ENCODE data around the gene TCP1.

TCP1 gene

DNA sequence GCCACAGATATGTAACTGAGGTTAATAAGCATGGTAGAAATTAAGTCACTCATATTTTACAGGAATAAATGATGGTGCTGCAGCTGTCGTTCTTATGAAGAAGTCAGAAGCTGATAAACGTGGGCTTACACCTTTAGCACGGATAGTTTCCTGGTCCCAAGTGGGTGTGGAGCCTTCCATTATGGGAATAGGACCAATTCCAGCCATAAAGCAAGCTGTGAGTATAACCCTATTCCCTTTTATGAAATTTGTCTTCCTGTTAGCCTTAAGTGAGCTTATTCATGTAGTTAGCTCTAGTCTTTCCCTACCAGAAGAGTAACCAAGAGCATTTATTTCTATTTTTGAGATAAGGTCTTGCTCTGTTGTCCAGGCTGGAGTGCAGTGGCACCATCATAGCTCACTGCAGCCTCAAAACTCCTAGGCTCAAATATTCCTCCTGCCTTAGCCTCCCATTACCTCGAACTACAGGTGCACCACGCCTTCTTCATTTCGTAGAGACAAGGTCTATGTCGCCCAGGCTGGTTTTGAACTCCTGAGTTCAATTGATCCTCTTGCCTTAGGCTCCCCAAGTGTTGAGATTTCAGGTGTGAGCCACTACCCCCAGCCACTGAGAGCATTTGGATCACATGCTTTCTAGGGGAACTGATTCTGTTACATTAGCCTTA, 12.0 kb downstream of the TCP1 start:
- DNase-seq = no peak
- H3K4me2 ChIP-seq (ENCODE audit: low read length, poor library complexity, severe bottlenecking) = no peak overlapping the region
- no peak overlapping the region for H3K4me3 ChIP-seq (ENCODE audit: insufficient read depth in 1 of 2, low read depth in 1 of 2, low read length in 2 of 2)
- no peak overlapping the region for H2BK12ac ChIP-seq (ENCODE audit: low read length in 2 of 2)
- H3K9me3 ChIP-seq (ENCODE audit: control insufficient read depth, low read length) = no peaks in the 10 kb centered on the region
- H2AFZ ChIP-seq (ENCODE audit: low read depth, low read length) = no peak overlapping the region
- H3K27ac ChIP-seq (ENCODE audit: low read length, poor library complexity, severe bottlenecking) = no peak overlapping the region
- H4K8ac ChIP-seq (ENCODE audit: low read length) = no peak overlapping the region
- H2BK5ac ChIP-seq (ENCODE audit: low read depth, low read length, poor library complexity, severe bottlenecking) = no peak overlapping the region
- H3K18ac ChIP-seq (ENCODE audit: low read depth in 1 of 2, low read length in 2 of 2) = no peak overlapping the region
- H3K79me1 ChIP-seq (replicated peaks; ENCODE audit: low read length, poor library complexity, severe bottlenecking) = no peaks in the 10 kb centered on the region
- H3K4me1 ChIP-seq (ENCODE audit: control insufficient read depth, insufficient read depth, low read depth, low read length) = no peaks in the 10 kb centered on the region
- H3K9ac ChIP-seq (ENCODE audit: low read length) = no peak overlapping the region
- 97% methylated on average over 7 of the region's 7 CpGs for WGBS
- H3K27me3 ChIP-seq (ENCODE audit: control insufficient read depth in 1 of 2, insufficient read depth in 1 of 2, low read length in 2 of 2) = no peaks in the 10 kb centered on the region
- no peak overlapping the region for H3K4ac ChIP-seq (ENCODE audit: low read depth in 1 of 2, low read length in 2 of 2)
- no peak overlapping the region for H4K91ac ChIP-seq (ENCODE audit: low read length)
- peaks cover 26 to 99% of the 10 kb centered on the region in 2 experiments for H3K36me3 ChIP-seq (ENCODE audit: control insufficient read depth in 1 of 2, insufficient read depth in 2 of 2, low read depth in 1 of 2, low read length in 2 of 2)
- no peak overlapping the region for H2AK5ac ChIP-seq (ENCODE audit: low read length, severe bottlenecking)
- no peak overlapping the region for H2BK120ac ChIP-seq (ENCODE audit: low read depth, low read length)
- H3K14ac ChIP-seq (ENCODE audit: low read length in 2 of 2) = no peak overlapping the region
- H3K23ac ChIP-seq (ENCODE audit: low read length in 2 of 2) = no peak overlapping the region
- no peak overlapping the region for H2BK15ac ChIP-seq (ENCODE audit: low read depth, poor library complexity, severe bottlenecking)

DNA sequence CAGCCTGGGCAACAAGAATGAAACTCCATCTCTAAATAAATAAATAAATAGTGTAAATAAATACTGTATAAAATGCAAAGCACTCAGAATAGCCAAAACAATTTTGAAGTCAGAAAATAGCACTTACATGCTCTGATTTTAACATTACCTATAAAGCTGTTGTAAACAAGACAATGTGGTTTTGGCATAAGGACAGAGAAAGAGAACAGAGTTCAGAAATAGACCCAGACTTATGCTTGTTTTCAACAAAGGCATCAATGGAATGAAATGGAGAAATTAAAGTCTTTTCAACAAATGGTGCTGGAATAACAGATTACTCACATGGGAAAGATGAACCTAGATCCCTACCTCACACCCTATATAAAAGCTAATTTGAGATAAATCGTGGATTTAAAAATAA, 17.2 kb downstream of the TCP1 start:
- Histone ChIP-seq H3K4me3 (ENCODE audit: insufficient read depth in 1 of 2, low read depth in 1 of 2, low read length in 2 of 2) (no peak overlapping the region), H3K9ac (ENCODE audit: low read length) (no peak overlapping the region), H3K9me3 (ENCODE audit: control insufficient read depth, low read length) (no peaks in the 10 kb centered on the region), H2AK5ac (ENCODE audit: low read length, severe bottlenecking) (no peak overlapping the region), H3K4ac (ENCODE audit: low read depth in 1 of 2, low read length in 2 of 2) (no peak overlapping the region), H3K79me1 (replicated peaks; ENCODE audit: low read length, poor library complexity, severe bottlenecking) (peaks cover 9% of the 10 kb centered on the region), H3K36me3 (ENCODE audit: control insufficient read depth in 1 of 2, insufficient read depth in 2 of 2, low read depth in 1 of 2, low read length in 2 of 2) (peaks cover 32 to 94% of the 10 kb centered on the region in 2 experiments), H2BK15ac (ENCODE audit: low read depth, poor library complexity, severe bottlenecking) (no peak overlapping the region), H3K14ac (ENCODE audit: low read length in 2 of 2) (no peak overlapping the region), H3K4me1 (ENCODE audit: control insufficient read depth, insufficient read depth, low read depth, low read length) (no peaks in the 10 kb centered on the region), H4K8ac (ENCODE audit: low read length) (no peak overlapping the region), H2BK5ac (ENCODE audit: low read depth, low read length, poor library complexity, severe bottlenecking) (no peak overlapping the region), H3K18ac (ENCODE audit: low read depth in 1 of 2, low read length in 2 of 2) (no peak overlapping the region), H3K4me2 (ENCODE audit: low read length, poor library complexity, severe bottlenecking) (no peak overlapping the region), H2AFZ (ENCODE audit: low read depth, low read length) (no peak overlapping the region), H3K27ac (ENCODE audit: low read length, poor library complexity, severe bottlenecking) (no peak overlapping the region), H2BK120ac (ENCODE audit: low read depth, low read length) (no peak overlapping the region), H3K23ac (ENCODE audit: low read length in 2 of 2) (no peak overlapping the region), H4K91ac (ENCODE audit: low read length) (no peak overlapping the region), H3K27me3 (ENCODE audit: control insufficient read depth in 1 of 2, insufficient read depth in 1 of 2, low read length in 2 of 2) (no peaks in the 10 kb centered on the region), H2BK12ac (ENCODE audit: low read length in 2 of 2) (no peak overlapping the region)
- no CpG with 5 or more reads among the region's 1 CpG for WGBS
- no peak for DNase-seq

DNA sequence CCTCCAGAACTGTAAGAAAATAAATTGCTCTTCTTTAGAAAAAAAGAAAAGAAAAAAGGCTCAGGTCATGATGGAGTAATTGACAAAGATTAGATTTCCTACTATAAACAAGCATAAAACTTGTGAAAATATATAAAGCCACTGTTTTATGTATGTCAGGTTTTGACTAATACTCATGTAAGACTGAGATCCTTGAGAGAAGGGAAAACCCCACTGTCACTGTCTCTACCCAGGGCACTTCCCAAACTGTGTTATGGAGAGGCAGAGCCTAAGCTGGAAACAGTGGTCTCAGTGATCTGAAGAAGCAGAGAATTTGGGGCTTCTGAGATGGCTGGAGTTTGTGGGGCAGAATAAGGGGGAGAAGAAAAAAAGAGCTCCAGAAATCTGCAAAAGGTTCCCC, 19.9 kb downstream of the TCP1 start:
- Histone ChIP-seq H2AFZ (ENCODE audit: low read depth, low read length) (no peak overlapping the region), H3K4me3 (ENCODE audit: insufficient read depth in 1 of 2, low read depth in 1 of 2, low read length in 2 of 2) (no peak overlapping the region), H2AK5ac (ENCODE audit: low read length, severe bottlenecking) (no peak overlapping the region), H3K23ac (ENCODE audit: low read length in 2 of 2) (no peak overlapping the region), H3K14ac (ENCODE audit: low read length in 2 of 2) (no peak overlapping the region), H3K4me1 (ENCODE audit: control insufficient read depth, insufficient read depth, low read depth, low read length) (peaks cover 2% of the 10 kb centered on the region), H2BK120ac (ENCODE audit: low read depth, low read length) (no peak overlapping the region), H3K9ac (ENCODE audit: low read length) (no peak overlapping the region), H3K27ac (ENCODE audit: low read length, poor library complexity, severe bottlenecking) (no peak overlapping the region), H3K4me2 (ENCODE audit: low read length, poor library complexity, severe bottlenecking) (no peak overlapping the region), H3K4ac (ENCODE audit: low read depth in 1 of 2, low read length in 2 of 2) (no peak overlapping the region), H3K27me3 (ENCODE audit: control insufficient read depth in 1 of 2, insufficient read depth in 1 of 2, low read length in 2 of 2) (no peaks in the 10 kb centered on the region), H3K79me1 (replicated peaks; ENCODE audit: low read length, poor library complexity, severe bottlenecking) (peaks cover 15% of the 10 kb centered on the region), H3K18ac (ENCODE audit: low read depth in 1 of 2, low read length in 2 of 2) (no peak overlapping the region), H3K9me3 (ENCODE audit: control insufficient read depth, low read length) (no peaks in the 10 kb centered on the region), H4K91ac (ENCODE audit: low read length) (no peak overlapping the region), H2BK12ac (ENCODE audit: low read length in 2 of 2) (no peak overlapping the region), H2BK5ac (ENCODE audit: low read depth, low read length, poor library complexity, severe bottlenecking) (no peak overlapping the region), H3K36me3 (ENCODE audit: control insufficient read depth in 1 of 2, insufficient read depth in 2 of 2, low read depth in 1 of 2, low read length in 2 of 2) (peaks cover 30 to 94% of the 10 kb centered on the region in 2 experiments), H4K8ac (ENCODE audit: low read length) (no peak overlapping the region), H2BK15ac (ENCODE audit: low read depth, poor library complexity, severe bottlenecking) (no peak overlapping the region)
- DNase-seq = no peak

DNA sequence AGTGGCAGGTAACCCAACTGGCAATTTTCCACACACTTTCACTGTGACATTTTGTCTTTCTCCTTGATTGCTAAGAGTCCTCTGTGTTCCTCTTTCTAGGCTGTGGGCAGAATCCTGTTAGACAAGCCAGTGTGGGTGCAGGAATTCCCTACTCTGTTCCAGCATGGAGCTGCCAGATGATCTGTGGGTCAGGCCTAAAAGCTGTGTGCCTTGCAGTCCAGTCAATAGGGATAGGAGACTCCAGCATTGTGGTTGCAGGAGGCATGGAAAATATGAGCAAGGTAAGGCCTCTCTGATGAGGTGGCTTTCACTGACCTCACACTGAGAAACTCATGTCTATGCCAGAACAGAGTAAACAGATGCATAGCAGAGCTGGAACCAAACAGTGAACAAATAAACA, 22.5 kb downstream of the TCP1 start:
- Histone ChIP-seq H2BK5ac (ENCODE audit: low read depth, low read length, poor library complexity, severe bottlenecking) (no peak overlapping the region), H3K4me3 (ENCODE audit: insufficient read depth in 1 of 2, low read depth in 1 of 2, low read length in 2 of 2) (no peak overlapping the region), H3K27me3 (ENCODE audit: control insufficient read depth in 1 of 2, insufficient read depth in 1 of 2, low read length in 2 of 2) (no peaks in the 10 kb centered on the region), H3K14ac (ENCODE audit: low read length in 2 of 2) (no peak overlapping the region), H3K9ac (ENCODE audit: low read length) (no peak overlapping the region), H3K4me2 (ENCODE audit: low read length, poor library complexity, severe bottlenecking) (no peak overlapping the region), H4K8ac (ENCODE audit: low read length) (no peak overlapping the region), H2AFZ (ENCODE audit: low read depth, low read length) (no peak overlapping the region), H3K4ac (ENCODE audit: low read depth in 1 of 2, low read length in 2 of 2) (no peak overlapping the region), H2AK5ac (ENCODE audit: low read length, severe bottlenecking) (no peak overlapping the region), H3K36me3 (ENCODE audit: control insufficient read depth in 1 of 2, insufficient read depth in 2 of 2, low read depth in 1 of 2, low read length in 2 of 2) (peaks cover 33 to 82% of the 10 kb centered on the region in 2 experiments), H3K4me1 (ENCODE audit: control insufficient read depth, insufficient read depth, low read depth, low read length) (peaks cover 11% of the 10 kb centered on the region), H3K23ac (ENCODE audit: low read length in 2 of 2) (peak overlapping the region in 1 of 2 experiments; percentile 89), H2BK15ac (ENCODE audit: low read depth, poor library complexity, severe bottlenecking) (no peak overlapping the region), H2BK12ac (ENCODE audit: low read length in 2 of 2) (no peak overlapping the region), H3K18ac (ENCODE audit: low read depth in 1 of 2, low read length in 2 of 2) (no peak overlapping the region), H2BK120ac (ENCODE audit: low read depth, low read length) (no peak overlapping the region), H4K91ac (ENCODE audit: low read length) (no peak overlapping the region), H3K9me3 (ENCODE audit: control insufficient read depth, low read length) (no peaks in the 10 kb centered on the region), H3K27ac (ENCODE audit: low read length, poor library complexity, severe bottlenecking) (no peak overlapping the region), H3K79me1 (replicated peaks; ENCODE audit: low read length, poor library complexity, severe bottlenecking) (peaks cover 24% of the 10 kb centered on the region)
- DNase-seq = peak; percentile 77

Measured in mesenchymal stem cell (in vitro differentiated cells and primary cell).